ENCODE measurements around the gene OSGIN1.

DNA sequence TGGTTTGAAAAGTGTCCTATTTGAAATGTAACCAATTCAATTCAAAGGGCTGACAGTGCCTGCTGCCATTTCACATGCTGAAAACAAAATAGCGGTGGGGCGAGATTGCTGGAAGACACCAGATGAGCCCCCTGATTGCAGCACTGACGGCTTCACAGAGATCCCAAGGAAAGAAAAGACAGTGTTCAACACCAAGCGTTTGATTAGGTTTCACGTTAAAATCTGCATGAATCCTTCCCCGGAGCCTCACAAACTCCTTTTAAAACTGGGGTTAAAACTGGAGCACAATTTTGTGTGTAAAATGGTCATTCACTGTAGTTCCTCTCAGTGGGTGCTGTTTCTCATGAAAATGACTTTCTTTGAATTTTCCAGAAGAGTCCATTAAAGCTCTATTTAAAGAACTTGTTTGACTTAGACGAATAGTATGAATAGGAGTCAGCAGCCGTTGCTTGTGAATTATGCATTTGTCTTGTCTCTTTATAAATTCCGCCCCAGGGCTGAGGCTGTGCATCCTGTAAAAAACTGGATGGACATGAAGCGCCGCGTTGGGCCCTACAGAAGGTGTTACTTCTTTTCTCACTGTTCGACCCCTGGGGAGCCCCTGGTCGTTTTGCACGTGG lies 45.3 kb upstream of the OSGIN1 start:
- TF ChIP-seq POLR2AphosphoS5 (IDR thresholded peaks at IDR 0.05) = no peak
- TF ChIP-seq, protein P1, sequence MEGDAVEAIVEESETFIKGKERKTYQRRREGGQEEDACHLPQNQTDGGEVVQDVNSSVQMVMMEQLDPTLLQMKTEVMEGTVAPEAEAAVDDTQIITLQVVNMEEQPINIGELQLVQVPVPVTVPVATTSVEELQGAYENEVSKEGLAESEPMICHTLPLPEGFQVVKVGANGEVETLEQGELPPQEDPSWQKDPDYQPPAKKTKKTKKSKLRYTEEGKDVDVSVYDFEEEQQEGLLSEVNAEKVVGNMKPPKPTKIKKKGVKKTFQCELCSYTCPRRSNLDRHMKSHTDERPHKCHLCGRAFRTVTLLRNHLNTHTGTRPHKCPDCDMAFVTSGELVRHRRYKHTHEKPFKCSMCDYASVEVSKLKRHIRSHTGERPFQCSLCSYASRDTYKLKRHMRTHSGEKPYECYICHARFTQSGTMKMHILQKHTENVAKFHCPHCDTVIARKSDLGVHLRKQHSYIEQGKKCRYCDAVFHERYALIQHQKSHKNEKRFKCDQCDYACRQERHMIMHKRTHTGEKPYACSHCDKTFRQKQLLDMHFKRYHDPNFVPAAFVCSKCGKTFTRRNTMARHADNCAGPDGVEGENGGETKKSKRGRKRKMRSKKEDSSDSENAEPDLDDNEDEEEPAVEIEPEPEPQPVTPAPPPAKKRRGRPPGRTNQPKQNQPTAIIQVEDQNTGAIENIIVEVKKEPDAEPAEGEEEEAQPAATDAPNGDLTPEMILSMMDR (IDR thresholded peaks at IDR 0.05) = no peak
- TF ChIP-seq POLR2A (IDR thresholded peaks at IDR 0.05) = no peak

Data from prostate gland (tissue), 2 donors.